ENCODE results near the gene APLP1. TPM values are rescaled to one million over a fixed set of nuclear protein-coding genes. Genes with fewer than 3 reads are reported as not detected.

APLP1 gene
- polyA plus RNA-seq, 1 experiment: 6.8 TPM

GRCh38 chr19:35859414-35859813 is 9.0 kb upstream of the APLP1 start:
- no peak overlapping the region for H3K27ac ChIP-seq (ENCODE audit: low read depth, low read length)
- H3K9me3 ChIP-seq (ENCODE audit: control insufficient read depth, insufficient read depth, low read length): no peaks in the 10 kb centered on the region; the same call in 1 of the 2 replicates
- no peak overlapping the region for H3K4me3 ChIP-seq (ENCODE audit: low read depth, low read length)
- ChIA-PET CTCF (interaction anchor here (0.6 kb wide), 1 partner anchor 86 kb away, joined by 3 read pairs; no protein-coding TSS in a partner anchor), POLR2A (no interaction called here)
- peaks cover 76% of the 10 kb centered on the region for H3K27me3 ChIP-seq (ENCODE audit: control insufficient read depth, insufficient read depth, low read length)
- no peak for DNase-seq (ENCODE audit: low read depth, low spot score)
- TF ChIP-seq, protein P1, sequence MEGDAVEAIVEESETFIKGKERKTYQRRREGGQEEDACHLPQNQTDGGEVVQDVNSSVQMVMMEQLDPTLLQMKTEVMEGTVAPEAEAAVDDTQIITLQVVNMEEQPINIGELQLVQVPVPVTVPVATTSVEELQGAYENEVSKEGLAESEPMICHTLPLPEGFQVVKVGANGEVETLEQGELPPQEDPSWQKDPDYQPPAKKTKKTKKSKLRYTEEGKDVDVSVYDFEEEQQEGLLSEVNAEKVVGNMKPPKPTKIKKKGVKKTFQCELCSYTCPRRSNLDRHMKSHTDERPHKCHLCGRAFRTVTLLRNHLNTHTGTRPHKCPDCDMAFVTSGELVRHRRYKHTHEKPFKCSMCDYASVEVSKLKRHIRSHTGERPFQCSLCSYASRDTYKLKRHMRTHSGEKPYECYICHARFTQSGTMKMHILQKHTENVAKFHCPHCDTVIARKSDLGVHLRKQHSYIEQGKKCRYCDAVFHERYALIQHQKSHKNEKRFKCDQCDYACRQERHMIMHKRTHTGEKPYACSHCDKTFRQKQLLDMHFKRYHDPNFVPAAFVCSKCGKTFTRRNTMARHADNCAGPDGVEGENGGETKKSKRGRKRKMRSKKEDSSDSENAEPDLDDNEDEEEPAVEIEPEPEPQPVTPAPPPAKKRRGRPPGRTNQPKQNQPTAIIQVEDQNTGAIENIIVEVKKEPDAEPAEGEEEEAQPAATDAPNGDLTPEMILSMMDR (IDR thresholded peaks at IDR 0.05; ENCODE audit: low read depth, low read length): no peak

DNA sequence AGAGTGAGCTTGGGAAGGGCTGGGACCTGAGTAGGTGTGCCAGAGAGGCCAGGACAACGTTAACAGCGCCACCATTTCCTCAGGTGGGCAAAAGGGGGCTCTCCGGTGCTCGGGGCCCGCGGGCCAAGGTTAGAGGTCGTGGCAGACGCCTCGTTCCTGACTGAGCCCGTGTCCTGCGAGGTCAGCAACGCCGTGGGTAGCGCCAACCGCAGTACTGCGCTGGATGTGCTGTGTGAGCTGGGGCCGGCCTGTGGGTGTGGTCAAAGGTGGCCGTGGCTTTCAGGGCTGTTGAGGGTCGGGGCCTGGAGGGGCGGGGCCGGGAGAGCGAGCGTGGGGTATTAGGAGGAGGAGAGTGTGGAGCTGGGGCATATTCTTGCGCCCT is 7.9 kb upstream of the APLP1 start:
- Histone ChIP-seq H3K27me3 (ENCODE audit: control insufficient read depth, insufficient read depth, low read length) (peaks cover 70% of the 10 kb centered on the region), H3K4me3 (ENCODE audit: low read depth, low read length) (no peak overlapping the region), H3K9me3 (ENCODE audit: control insufficient read depth, insufficient read depth, low read length) (no peaks in the 10 kb centered on the region; the same call in 1 of the 2 replicates), H3K27ac (ENCODE audit: low read depth, low read length) (no peak overlapping the region)
- DNase-seq (ENCODE audit: low read depth, low spot score): no peak
- CTCF ChIA-PET: no interaction called here
- TF ChIP-seq, protein P1 (IDR thresholded peaks at IDR 0.05; ENCODE audit: low read depth, low read length): no peak
- POLR2A ChIA-PET: no interaction called here

GRCh38 chr19:35860818-35861639 is 7.3 kb upstream of the APLP1 start:
- Histone ChIP-seq H3K27ac (ENCODE audit: low read depth, low read length) (no peak overlapping the region), H3K4me3 (ENCODE audit: low read depth, low read length) (no peak overlapping the region), H3K27me3 (ENCODE audit: control insufficient read depth, insufficient read depth, low read length) (peaks cover 65% of the 10 kb centered on the region), H3K9me3 (ENCODE audit: control insufficient read depth, insufficient read depth, low read length) (no peaks in the 10 kb centered on the region; the same call in 1 of the 2 replicates)
- DNase-seq (ENCODE audit: low read depth, low spot score): no peak
- POLR2A ChIA-PET: no interaction called here
- CTCF ChIA-PET: no interaction called here
- TF ChIP-seq, protein P1 (IDR thresholded peaks at IDR 0.05; ENCODE audit: low read depth, low read length): no peak

DNA sequence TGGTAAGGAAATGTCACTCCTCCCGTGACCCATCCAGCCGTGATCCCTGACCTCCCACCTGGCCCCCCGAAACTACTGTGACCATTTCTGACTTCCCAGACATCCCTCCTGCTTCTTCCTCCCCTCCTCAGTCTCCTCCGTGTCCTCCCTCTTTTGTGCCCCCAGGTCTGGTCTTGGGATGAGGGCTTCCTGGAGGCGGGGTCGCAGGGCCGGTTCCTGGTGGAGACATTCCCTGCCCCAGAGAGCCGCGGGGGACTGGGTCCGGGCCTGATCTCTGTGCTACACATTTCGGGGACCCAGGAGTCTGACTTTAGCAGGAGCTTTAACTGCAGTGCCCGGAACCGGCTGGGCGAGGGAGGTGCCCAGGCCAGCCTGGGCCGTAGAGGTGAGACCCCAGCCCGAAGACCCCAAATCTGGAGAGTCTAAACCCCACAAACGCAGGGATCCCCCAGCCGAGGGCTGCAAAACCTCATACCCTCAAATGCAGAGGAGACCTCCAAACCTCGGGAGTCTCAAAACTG is 6.7 kb upstream of the APLP1 start:
- Histone ChIP-seq H3K9me3 (ENCODE audit: control insufficient read depth, insufficient read depth, low read length) (no peaks in the 10 kb centered on the region; the same call in 1 of the 2 replicates), H3K27ac (ENCODE audit: low read depth, low read length) (no peak overlapping the region), H3K4me3 (ENCODE audit: low read depth, low read length) (no peak overlapping the region), H3K27me3 (ENCODE audit: control insufficient read depth, insufficient read depth, low read length) (peaks cover 65% of the 10 kb centered on the region)
- TF ChIP-seq, protein P1 (IDR thresholded peaks at IDR 0.05; ENCODE audit: low read depth, low read length): no peak
- CTCF ChIA-PET: no interaction called here
- POLR2A ChIA-PET: no interaction called here
- no peak for DNase-seq (ENCODE audit: low read depth, low spot score)

- no peak overlapping the region for H3K4me3 ChIP-seq (ENCODE audit: low read depth, low read length)
- DNase-seq (ENCODE audit: low read depth, low spot score): no peak
- H3K9me3 ChIP-seq (ENCODE audit: control insufficient read depth, insufficient read depth, low read length): no peaks in the 10 kb centered on the region; the same call in 1 of the 2 replicates
- no peak overlapping the region for H3K27ac ChIP-seq (ENCODE audit: low read depth, low read length)
- TF ChIP-seq, protein P1 (IDR thresholded peaks at IDR 0.05; ENCODE audit: low read depth, low read length): no peak
- H3K27me3 ChIP-seq (ENCODE audit: control insufficient read depth, insufficient read depth, low read length): peaks cover 63% of the 10 kb centered on the region
- ChIA-PET POLR2A (no interaction called here), CTCF (no interaction called here)
These were observed 5.8 kb upstream of the APLP1 start for GRCh38 chr19:35862528-35862927.
